ENCODE data around the gene PPP1R9A.
"Not testable (repeated sequence)": the region's sequence is repeated elsewhere in the genome, so short reads cannot be mapped to it uniquely, and the experiment has no call there.

Gene PPP1R9A

GRCh38 chr7:94975336-94975735, 67.9 kb downstream of the PPP1R9A start:
- no peak for DNase-seq (ENCODE audit: low read depth in 3 of 3)

- no peak for DNase-seq (ENCODE audit: low read depth in 3 of 3)
These were observed 73.2 kb downstream of the PPP1R9A start for GRCh38 chr7:94980418-94981142.

- DNase-seq (ENCODE audit: low read depth in 3 of 3) = no peak
These were observed 88.5 kb downstream of the PPP1R9A start for GRCh38 chr7:94995921-94996320.

DNA sequence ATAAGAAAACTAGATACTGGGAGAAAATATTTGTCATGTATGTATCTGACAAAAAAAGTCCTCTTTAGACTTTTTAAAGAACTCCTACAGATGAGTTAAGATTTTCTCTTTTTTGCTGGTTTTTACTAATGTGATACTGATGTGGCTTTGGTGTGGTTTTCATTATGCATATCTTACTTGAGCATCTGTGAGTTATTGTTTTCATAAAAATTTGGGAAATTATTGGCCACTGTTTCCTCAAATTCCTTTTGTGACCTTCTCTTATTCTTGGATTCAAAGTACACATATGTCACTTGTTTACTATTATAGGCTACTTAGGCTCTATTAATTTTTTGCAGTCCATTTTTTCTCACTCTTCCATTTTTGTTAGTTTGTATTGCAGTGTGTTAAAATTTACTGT, 89.0 kb downstream of the PPP1R9A start:
- DNase-seq (ENCODE audit: low read depth in 3 of 3) = no peak

DNA sequence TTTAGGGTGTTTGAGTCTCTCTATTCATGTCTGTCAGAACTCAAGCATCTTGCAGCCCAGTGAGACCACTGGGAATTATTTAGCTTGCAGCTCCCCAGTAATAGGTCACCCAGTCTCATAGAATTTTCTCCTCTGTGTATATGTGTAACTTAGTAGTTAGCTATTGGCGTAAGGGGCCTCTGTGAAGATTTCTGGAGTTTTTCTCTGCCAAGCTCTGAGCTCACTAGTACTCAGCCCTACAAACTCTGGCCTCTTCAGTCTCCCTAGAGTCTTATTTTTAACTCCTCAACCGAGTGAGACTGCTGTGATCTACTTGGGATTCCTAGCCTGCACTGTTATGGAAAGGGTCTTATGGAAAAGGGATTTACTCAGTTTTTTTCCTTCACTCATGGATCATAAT, 90.2 kb downstream of the PPP1R9A start:
- no peak for DNase-seq (ENCODE audit: low read depth in 3 of 3)

- no peak for DNase-seq (ENCODE audit: low read depth in 3 of 3)
These were observed 91.1 kb downstream of the PPP1R9A start for GRCh38 chr7:94998266-94999068.

DNA sequence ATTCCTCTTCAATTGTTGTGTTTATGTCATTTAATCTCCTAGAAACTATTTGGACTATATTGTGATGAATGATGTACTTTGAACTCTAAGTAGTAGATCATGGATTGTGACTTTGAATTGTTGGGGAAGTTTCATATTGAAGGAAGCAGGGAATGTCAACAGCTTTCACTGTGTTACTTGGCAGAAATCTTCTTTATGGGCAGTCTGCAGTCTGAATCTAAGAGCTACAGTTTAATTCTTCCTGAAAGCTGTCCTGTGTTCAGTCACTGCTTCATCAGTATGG, 91.6 kb downstream of the PPP1R9A start:
- DNase-seq (ENCODE audit: low read depth in 3 of 3) = no peak

GRCh38 chr7:94999601-95000000, 92.2 kb downstream of the PPP1R9A start:
- DNase-seq (ENCODE audit: low read depth in 3 of 3) = not testable (repeated sequence)

DNA sequence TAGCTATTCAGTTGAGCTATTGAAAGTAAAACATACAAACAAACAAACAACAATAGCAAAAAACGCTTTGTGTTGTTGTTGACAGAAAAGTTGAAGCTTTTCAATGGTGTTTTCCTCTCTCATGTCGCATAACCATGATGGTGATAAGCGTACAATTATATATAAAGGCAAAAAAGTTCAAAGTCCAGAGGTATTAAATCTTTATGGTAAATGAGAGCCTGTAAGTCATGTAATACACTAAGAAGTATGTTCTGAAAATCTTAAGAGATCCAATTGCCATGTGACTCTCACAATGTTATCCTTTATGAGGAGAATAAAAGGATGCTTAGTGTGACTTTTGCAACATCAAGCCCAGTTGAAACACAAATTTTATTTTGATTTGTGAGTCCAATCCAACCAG, 93.9 kb downstream of the PPP1R9A start:
- no peak for DNase-seq (ENCODE audit: low read depth in 3 of 3)

DNA sequence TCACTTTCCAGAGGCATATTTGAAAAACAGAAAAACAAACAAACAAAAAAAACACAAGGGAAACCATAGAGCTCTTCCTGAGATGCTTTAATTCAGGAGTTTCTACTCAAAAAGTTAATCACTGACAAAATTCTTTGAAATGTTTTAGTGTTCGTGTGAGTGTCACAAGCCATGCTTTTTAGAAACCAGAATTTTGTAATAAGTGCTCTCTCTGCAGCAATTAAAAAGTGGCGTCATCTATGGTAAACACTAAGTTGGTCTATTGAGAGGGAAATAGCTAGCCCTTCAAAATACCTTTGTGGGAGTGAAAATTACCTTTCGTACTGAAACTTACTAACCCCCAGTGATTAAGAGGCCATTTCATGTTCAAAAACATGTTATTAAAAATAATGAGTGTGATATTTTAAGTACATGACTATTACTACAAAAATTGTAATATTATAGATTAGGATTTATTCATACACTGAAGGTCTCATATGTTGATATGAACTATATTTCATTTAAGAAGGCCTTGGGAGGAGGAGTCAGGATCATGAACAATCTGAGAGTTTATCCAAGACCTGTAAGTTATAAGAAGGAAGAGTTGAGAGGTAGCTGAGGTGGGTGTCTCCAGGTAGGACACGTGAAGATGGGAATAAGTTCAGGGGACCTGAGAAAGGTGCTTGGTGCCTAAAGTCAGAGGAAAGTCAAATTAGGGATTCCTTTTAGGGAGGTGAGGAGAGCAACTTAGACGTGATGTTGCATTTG, 94.6 kb downstream of the PPP1R9A start:
- no peak for DNase-seq (ENCODE audit: low read depth in 3 of 3)

- no peak for DNase-seq (ENCODE audit: low read depth in 3 of 3)
These were observed 95.4 kb downstream of the PPP1R9A start for GRCh38 chr7:95002775-95003174.

DNA sequence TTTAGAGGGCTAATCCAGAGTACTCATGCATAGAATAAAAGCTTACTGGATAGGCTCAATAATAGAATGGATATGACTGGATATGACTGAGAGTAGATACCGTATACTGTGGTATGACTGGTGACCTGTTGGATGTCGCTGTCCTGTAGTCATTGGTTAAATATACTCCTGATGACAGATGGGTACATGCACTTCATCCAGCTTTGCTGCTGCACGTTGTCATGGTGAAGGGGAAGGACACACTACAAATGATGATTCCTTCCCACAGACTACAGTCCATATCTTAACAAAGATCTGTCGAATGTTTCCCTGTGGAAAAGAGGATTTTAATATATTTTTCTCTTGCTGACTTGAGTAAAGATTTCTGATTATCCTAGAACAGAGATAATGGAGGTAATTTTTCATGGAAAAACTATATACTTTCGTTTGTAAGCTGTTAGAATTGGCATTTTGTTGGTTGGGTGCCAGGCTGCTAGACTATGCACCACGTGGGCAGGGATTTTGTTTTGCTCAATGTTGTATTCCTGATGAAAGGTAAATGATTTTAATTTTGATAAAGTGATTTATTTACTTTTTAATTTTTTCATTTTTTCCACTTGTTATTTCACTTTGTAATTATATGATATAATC, 97.3 kb downstream of the PPP1R9A start:
- DNase-seq (ENCODE audit: low read depth in 3 of 3) = no peak

DNA sequence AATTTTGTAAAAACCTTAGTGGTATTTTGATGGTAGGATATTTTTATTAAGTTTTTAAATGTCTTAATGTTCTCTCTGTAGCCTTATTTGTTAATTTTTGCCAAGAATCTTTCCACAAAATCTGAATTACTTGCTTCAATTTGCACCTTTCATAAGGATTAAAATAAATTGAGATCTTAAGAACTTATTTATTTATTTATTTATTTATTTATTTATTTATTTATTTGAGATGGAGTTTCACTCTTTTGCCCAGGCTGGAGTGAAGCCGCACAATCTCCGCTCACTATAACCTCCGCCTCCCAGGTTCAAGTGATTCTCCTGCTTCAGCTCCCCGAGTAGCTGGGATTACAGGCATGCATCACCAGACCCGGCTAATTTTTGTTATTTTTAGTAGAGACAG, 98.6 kb downstream of the PPP1R9A start:
- DNase-seq (ENCODE audit: low read depth in 3 of 3) = no peak

DNA sequence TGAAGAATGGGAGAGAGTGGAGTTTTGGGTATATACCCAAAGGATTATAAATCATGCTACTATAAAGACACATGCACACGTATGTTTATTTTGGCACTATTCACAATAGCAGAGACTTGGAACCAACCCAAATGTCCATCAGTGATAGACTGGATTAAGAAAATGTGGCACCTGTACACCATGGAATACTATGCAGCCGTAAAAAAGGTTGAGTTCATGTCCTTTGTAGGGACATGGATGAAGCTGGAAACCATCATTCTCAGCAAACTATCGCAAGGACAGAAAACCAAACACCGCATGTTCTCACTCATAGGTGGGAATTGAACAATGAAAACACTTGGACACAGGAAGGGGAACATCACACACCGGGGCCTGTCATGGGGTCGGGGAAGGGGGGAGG, 101.4 kb downstream of the PPP1R9A start:
- not testable (repeated sequence) for DNase-seq (ENCODE audit: low read depth in 3 of 3)

GRCh38 chr7:95011146-95011928, 103.9 kb downstream of the PPP1R9A start:
- no peak for DNase-seq (ENCODE audit: low read depth in 3 of 3)

DNA sequence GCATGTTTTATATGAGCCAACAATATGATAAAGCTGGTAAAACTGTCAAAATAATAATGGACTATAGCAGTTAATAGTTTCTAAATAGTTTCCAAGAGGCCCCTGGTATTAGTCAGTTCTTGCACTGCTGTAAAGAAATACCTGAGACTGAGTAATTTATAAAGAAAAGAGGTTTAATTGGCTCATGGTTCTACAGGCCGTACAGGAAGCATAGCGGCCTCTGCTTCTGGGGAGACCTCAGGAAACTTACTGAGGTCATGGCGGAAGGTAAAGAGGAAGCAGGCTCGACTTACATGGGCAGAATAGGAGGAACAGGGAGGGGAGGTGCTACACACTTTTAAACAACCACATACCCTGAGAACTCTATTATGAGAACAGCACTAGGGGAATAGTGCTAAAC, 104.6 kb downstream of the PPP1R9A start:
- no peak for DNase-seq (ENCODE audit: low read depth in 3 of 3)

- no peak for DNase-seq (ENCODE audit: low read depth in 3 of 3)
These were observed 110.6 kb downstream of the PPP1R9A start for GRCh38 chr7:95018021-95018420.

DNA sequence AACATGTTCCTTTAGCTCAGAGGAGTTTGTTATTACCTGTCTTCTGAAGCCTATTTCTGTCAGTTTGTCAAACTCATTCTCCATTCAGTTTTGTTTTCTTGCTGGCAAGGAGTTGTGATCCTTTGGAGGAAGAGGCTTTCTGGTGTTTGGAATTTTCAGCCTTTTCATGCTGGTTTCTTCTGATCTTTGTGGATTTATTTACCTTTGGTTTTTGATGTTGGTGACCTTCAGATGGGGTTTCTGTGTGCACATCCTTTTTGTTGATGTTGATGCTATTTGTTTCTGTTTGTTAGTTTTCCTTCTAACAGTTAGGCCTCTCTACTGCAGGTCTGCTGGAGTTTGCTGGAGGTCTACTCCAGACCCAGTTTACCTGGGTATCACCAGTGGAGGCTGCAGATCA, 118.6 kb downstream of the PPP1R9A start:
- no peak for DNase-seq (ENCODE audit: low read depth in 3 of 3)

- no peak for DNase-seq (ENCODE audit: low read depth in 3 of 3)
These were observed 119.2 kb downstream of the PPP1R9A start for GRCh38 chr7:95026421-95027072.

DNA sequence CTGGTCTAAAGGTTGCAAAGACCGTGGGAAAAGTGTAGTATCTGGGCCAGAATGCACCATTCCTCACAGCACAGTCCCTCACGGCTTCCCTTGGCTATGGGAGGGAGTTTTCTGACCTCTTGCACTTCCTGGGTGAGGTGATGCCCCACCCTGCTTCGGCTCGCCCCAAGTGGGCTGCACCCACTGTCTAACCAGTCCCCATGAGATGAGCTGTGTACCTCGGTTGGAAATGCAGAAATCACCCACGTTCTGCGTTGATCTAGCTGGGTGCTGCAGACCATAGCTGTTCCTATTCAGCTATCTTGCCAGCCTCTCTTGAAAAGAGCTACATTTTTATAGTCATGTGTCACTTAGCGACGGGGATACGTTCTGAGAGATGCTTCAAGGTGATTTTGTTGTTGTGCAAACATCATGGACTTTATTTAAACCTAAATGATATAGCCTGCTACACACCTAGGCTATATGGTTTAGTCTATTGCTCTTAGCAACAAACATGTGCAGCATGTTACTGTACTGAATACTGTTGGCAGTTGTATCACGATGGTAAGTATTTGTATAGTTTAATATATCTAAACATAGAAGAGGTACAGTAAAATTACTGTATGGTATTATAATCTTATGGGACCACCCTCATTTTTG, 120.0 kb downstream of the PPP1R9A start:
- no peak for DNase-seq (ENCODE audit: low read depth in 3 of 3)

- no peak for DNase-seq (ENCODE audit: low read depth in 3 of 3)
These were observed 121.3 kb downstream of the PPP1R9A start for GRCh38 chr7:95028683-95029082.
